NCI-H510A (cell line): ENCODE results near the gene MDFIC2.
"Not testable (repeated sequence)": the region's sequence is repeated elsewhere in the genome, so short reads cannot be mapped to it uniquely, and the experiment has no call there.

ENCODE experiments used
- DNase-seq: peaks from one replicate; lab custom pipeline; 2025; lab: John Stamatoyannopoulos, UW

The MDFIC2 gene

GRCh38 chr3:70256566-70256965, 55.9 kb downstream of the MDFIC2 start:
- DNase-seq = no peak

GRCh38 chr3:70250492-70250891, 61.9 kb downstream of the MDFIC2 start:
- no peak for DNase-seq

- DNase-seq = no peak
These were observed 62.8 kb downstream of the MDFIC2 start for GRCh38 chr3:70249509-70250160.

GRCh38 chr3:70248856-70249255, 63.6 kb downstream of the MDFIC2 start:
- no peak for DNase-seq

GRCh38 chr3:70247955-70248354, 64.5 kb downstream of the MDFIC2 start:
- DNase-seq = no peak

GRCh38 chr3:70245746-70246525, 66.5 kb downstream of the MDFIC2 start:
- DNase-seq = no peak

GRCh38 chr3:70244422-70244821, 68.0 kb downstream of the MDFIC2 start:
- DNase-seq = no peak

GRCh38 chr3:70242297-70242882, 70.0 kb downstream of the MDFIC2 start:
- no peak for DNase-seq

GRCh38 chr3:70233812-70234211, 78.6 kb downstream of the MDFIC2 start:
- DNase-seq = no peak

GRCh38 chr3:70233112-70233511, 79.3 kb downstream of the MDFIC2 start:
- no peak for DNase-seq

- DNase-seq = no peak
These were observed 81.2 kb downstream of the MDFIC2 start for GRCh38 chr3:70231266-70231701.

GRCh38 chr3:70227437-70227836, 85.0 kb downstream of the MDFIC2 start:
- DNase-seq = no peak

GRCh38 chr3:70225146-70225545, 87.3 kb downstream of the MDFIC2 start:
- DNase-seq = no peak

- DNase-seq = no peak
These were observed 88.1 kb downstream of the MDFIC2 start for GRCh38 chr3:70224337-70224736.

- no peak for DNase-seq
These were observed 94.0 kb downstream of the MDFIC2 start for GRCh38 chr3:70218471-70218870.

- not testable (repeated sequence) for DNase-seq
These were observed 101.2 kb downstream of the MDFIC2 start for GRCh38 chr3:70211274-70211673.

- no peak for DNase-seq
These were observed 110.5 kb downstream of the MDFIC2 start for GRCh38 chr3:70201975-70202374.

- no peak for DNase-seq
These were observed 122.5 kb downstream of the MDFIC2 start for GRCh38 chr3:70189884-70190473.

GRCh38 chr3:70186221-70186620, 126.2 kb downstream of the MDFIC2 start:
- no peak for DNase-seq

GRCh38 chr3:70185661-70186060, 126.8 kb downstream of the MDFIC2 start:
- DNase-seq = no peak

- DNase-seq = no peak
These were observed 128.5 kb downstream of the MDFIC2 start for GRCh38 chr3:70183781-70184504.

- no peak for DNase-seq
These were observed 130.3 kb downstream of the MDFIC2 start for GRCh38 chr3:70182166-70182565.
